Measurements from ENCODE around the gene TRAF3. TPM values are rescaled to one million over a fixed set of nuclear protein-coding genes. Genes with fewer than 3 reads are reported as not detected.
"Not testable (repeated sequence)": the region's sequence is repeated elsewhere in the genome, so short reads cannot be mapped to it uniquely, and the experiment has no call there.

TRAF3 gene
- total RNA-seq, 1 donor from 2014 or later = 5.7 TPM

GRCh38 chr14:102817942-102818940 lies 41.0 kb downstream of the TRAF3 start:
- no peak overlapping the region for H3K27ac ChIP-seq (ENCODE audit: low read depth, low read length)
- no peaks in the 10 kb centered on the region for H3K9me3 ChIP-seq (ENCODE audit: control insufficient read depth in 3 of 3, low read length in 3 of 3)
- no peaks in the 10 kb centered on the region for H3K36me3 ChIP-seq (ENCODE audit: control insufficient read depth in 3 of 3, insufficient read depth in 3 of 3, low read length in 3 of 3)
- H3K4me1 ChIP-seq (ENCODE audit: control insufficient read depth in 3 of 3, insufficient read depth in 3 of 3, low read length in 3 of 3) = peaks cover 0 to 3% (median 0%) of the 10 kb centered on the region in 3 donors
- no peak overlapping the region for H3K4me3 ChIP-seq (ENCODE audit: low read length in 3 of 3)
- no peaks in the 10 kb centered on the region for H3K27me3 ChIP-seq (ENCODE audit: control insufficient read depth in 3 of 3, insufficient read depth in 3 of 3, low read length in 3 of 3)
- no peak overlapping the region for H3K9ac ChIP-seq (ENCODE audit: low read depth in 1 of 3, low read length in 3 of 3)

- Histone ChIP-seq H3K4me1 (ENCODE audit: control insufficient read depth in 3 of 3, insufficient read depth in 3 of 3, low read length in 3 of 3) (peaks cover 0 to 3% (median 0%) of the 10 kb centered on the region in 3 donors), H3K4me3 (ENCODE audit: low read length in 3 of 3) (no peak overlapping the region), H3K9me3 (ENCODE audit: control insufficient read depth in 3 of 3, low read length in 3 of 3) (no peaks in the 10 kb centered on the region), H3K36me3 (ENCODE audit: control insufficient read depth in 3 of 3, insufficient read depth in 3 of 3, low read length in 3 of 3) (no peaks in the 10 kb centered on the region), H3K27me3 (ENCODE audit: control insufficient read depth in 3 of 3, insufficient read depth in 3 of 3, low read length in 3 of 3) (no peaks in the 10 kb centered on the region), H3K9ac (ENCODE audit: low read depth in 1 of 3, low read length in 3 of 3) (no peak overlapping the region), H3K27ac (ENCODE audit: low read depth, low read length) (no peak overlapping the region)
Measured at GRCh38 chr14:102819176-102819628, 42.0 kb downstream of the TRAF3 start.

GRCh38 chr14:102819747-102820330 lies 42.6 kb downstream of the TRAF3 start:
- Histone ChIP-seq H3K9ac (ENCODE audit: low read depth in 1 of 3, low read length in 3 of 3) (no peak overlapping the region), H3K9me3 (ENCODE audit: control insufficient read depth in 3 of 3, low read length in 3 of 3) (no peaks in the 10 kb centered on the region), H3K27me3 (ENCODE audit: control insufficient read depth in 3 of 3, insufficient read depth in 3 of 3, low read length in 3 of 3) (no peaks in the 10 kb centered on the region), H3K27ac (ENCODE audit: low read depth, low read length) (no peak overlapping the region), H3K4me1 (ENCODE audit: control insufficient read depth in 3 of 3, insufficient read depth in 3 of 3, low read length in 3 of 3) (peaks cover 3% of the 10 kb centered on the region in 3 donors), H3K36me3 (ENCODE audit: control insufficient read depth in 3 of 3, insufficient read depth in 3 of 3, low read length in 3 of 3) (no peaks in the 10 kb centered on the region), H3K4me3 (ENCODE audit: low read length in 3 of 3) (no peak overlapping the region)

- H3K9ac ChIP-seq (ENCODE audit: low read depth in 1 of 3, low read length in 3 of 3) = no peak overlapping the region
- H3K4me1 ChIP-seq (ENCODE audit: control insufficient read depth in 3 of 3, insufficient read depth in 3 of 3, low read length in 3 of 3) = peaks cover 7 to 10% (median 10%) of the 10 kb centered on the region in 3 donors
- no peak overlapping the region for H3K27ac ChIP-seq (ENCODE audit: low read depth, low read length)
- H3K4me3 ChIP-seq (ENCODE audit: low read length in 3 of 3) = no peak overlapping the region
- no peaks in the 10 kb centered on the region for H3K27me3 ChIP-seq (ENCODE audit: control insufficient read depth in 3 of 3, insufficient read depth in 3 of 3, low read length in 3 of 3)
- H3K36me3 ChIP-seq (ENCODE audit: control insufficient read depth in 3 of 3, insufficient read depth in 3 of 3, low read length in 3 of 3) = no peaks in the 10 kb centered on the region
- H3K9me3 ChIP-seq (ENCODE audit: control insufficient read depth in 3 of 3, low read length in 3 of 3) = no peaks in the 10 kb centered on the region
Measured at GRCh38 chr14:102821252-102821651, 44.0 kb downstream of the TRAF3 start.

- no peak overlapping the region for H3K9ac ChIP-seq (ENCODE audit: low read depth in 1 of 3, low read length in 3 of 3)
- H3K9me3 ChIP-seq (ENCODE audit: control insufficient read depth in 3 of 3, low read length in 3 of 3) = no peaks in the 10 kb centered on the region
- H3K27ac ChIP-seq (ENCODE audit: low read depth, low read length) = no peak overlapping the region
- H3K4me1 ChIP-seq (ENCODE audit: control insufficient read depth in 3 of 3, insufficient read depth in 3 of 3, low read length in 3 of 3) = peaks cover 7 to 10% (median 10%) of the 10 kb centered on the region in 3 donors
- no peaks in the 10 kb centered on the region for H3K36me3 ChIP-seq (ENCODE audit: control insufficient read depth in 3 of 3, insufficient read depth in 3 of 3, low read length in 3 of 3)
- no peak overlapping the region for H3K4me3 ChIP-seq (ENCODE audit: low read length in 3 of 3)
- H3K27me3 ChIP-seq (ENCODE audit: control insufficient read depth in 3 of 3, insufficient read depth in 3 of 3, low read length in 3 of 3) = no peaks in the 10 kb centered on the region
Measured at GRCh38 chr14:102822311-102822863, 45.1 kb downstream of the TRAF3 start.

GRCh38 chr14:102822887-102823286 lies 45.6 kb downstream of the TRAF3 start:
- not testable (repeated sequence) for H3K27me3 ChIP-seq (ENCODE audit: control insufficient read depth in 3 of 3, insufficient read depth in 3 of 3, low read length in 3 of 3)

GRCh38 chr14:102823546-102823945 lies 46.3 kb downstream of the TRAF3 start:
- no peaks in the 10 kb centered on the region for H3K27me3 ChIP-seq (ENCODE audit: control insufficient read depth in 3 of 3, insufficient read depth in 3 of 3, low read length in 3 of 3)
- H3K9ac ChIP-seq (ENCODE audit: low read depth in 1 of 3, low read length in 3 of 3) = no peak overlapping the region
- H3K27ac ChIP-seq (ENCODE audit: low read depth, low read length) = no peak overlapping the region
- no peaks in the 10 kb centered on the region for H3K9me3 ChIP-seq (ENCODE audit: control insufficient read depth in 3 of 3, low read length in 3 of 3)
- H3K4me3 ChIP-seq (ENCODE audit: low read length in 3 of 3) = no peak overlapping the region
- H3K36me3 ChIP-seq (ENCODE audit: control insufficient read depth in 3 of 3, insufficient read depth in 3 of 3, low read length in 3 of 3) = no peaks in the 10 kb centered on the region
- peaks cover 4 to 10% (median 10%) of the 10 kb centered on the region in 3 donors for H3K4me1 ChIP-seq (ENCODE audit: control insufficient read depth in 3 of 3, insufficient read depth in 3 of 3, low read length in 3 of 3)

More at GRCh38 chr14:102822887-102823286, 45.6 kb downstream of the TRAF3 start:
- not testable (repeated sequence) for H3K9me3 ChIP-seq (ENCODE audit: control insufficient read depth in 3 of 3, low read length in 3 of 3); H3K4me1 ChIP-seq (ENCODE audit: control insufficient read depth in 3 of 3, insufficient read depth in 3 of 3, low read length in 3 of 3); H3K27ac ChIP-seq (ENCODE audit: low read depth, low read length); H3K9ac ChIP-seq (ENCODE audit: low read depth in 1 of 3, low read length in 3 of 3); H3K36me3 ChIP-seq (ENCODE audit: control insufficient read depth in 3 of 3, insufficient read depth in 3 of 3, low read length in 3 of 3); H3K4me3 ChIP-seq (ENCODE audit: low read length in 3 of 3)

GRCh38 chr14:102824832-102825231 lies 47.6 kb downstream of the TRAF3 start:
- H3K4me1 ChIP-seq (ENCODE audit: control insufficient read depth in 3 of 3, insufficient read depth in 3 of 3, low read length in 3 of 3) = peaks cover 4 to 10% (median 10%) of the 10 kb centered on the region in 3 donors
- H3K9ac ChIP-seq (ENCODE audit: low read depth in 1 of 3, low read length in 3 of 3) = peak overlapping the region in 2 of 3 donors; percentile 7 to 63
- H3K4me3 ChIP-seq (ENCODE audit: low read length in 3 of 3) = peak overlapping the region in 2 of 3 donors; percentile 4 to 7
- no peaks in the 10 kb centered on the region for H3K27me3 ChIP-seq (ENCODE audit: control insufficient read depth in 3 of 3, insufficient read depth in 3 of 3, low read length in 3 of 3)
- H3K9me3 ChIP-seq (ENCODE audit: control insufficient read depth in 3 of 3, low read length in 3 of 3) = no peaks in the 10 kb centered on the region
- no peak overlapping the region for H3K27ac ChIP-seq (ENCODE audit: low read depth, low read length)
- H3K36me3 ChIP-seq (ENCODE audit: control insufficient read depth in 3 of 3, insufficient read depth in 3 of 3, low read length in 3 of 3) = no peaks in the 10 kb centered on the region

- H3K9ac ChIP-seq (ENCODE audit: low read depth in 1 of 3, low read length in 3 of 3) = peak overlapping the region in 1 of 3 donors; percentile 63
- no peaks in the 10 kb centered on the region for H3K9me3 ChIP-seq (ENCODE audit: control insufficient read depth in 3 of 3, low read length in 3 of 3)
- no peaks in the 10 kb centered on the region for H3K27me3 ChIP-seq (ENCODE audit: control insufficient read depth in 3 of 3, insufficient read depth in 3 of 3, low read length in 3 of 3)
- no peak overlapping the region for H3K27ac ChIP-seq (ENCODE audit: low read depth, low read length)
- H3K4me1 ChIP-seq (ENCODE audit: control insufficient read depth in 3 of 3, insufficient read depth in 3 of 3, low read length in 3 of 3) = peaks cover 4 to 10% (median 10%) of the 10 kb centered on the region in 3 donors
- H3K36me3 ChIP-seq (ENCODE audit: control insufficient read depth in 3 of 3, insufficient read depth in 3 of 3, low read length in 3 of 3) = no peaks in the 10 kb centered on the region
- no peak overlapping the region for H3K4me3 ChIP-seq (ENCODE audit: low read length in 3 of 3)
Measured at GRCh38 chr14:102825307-102826095, 48.3 kb downstream of the TRAF3 start.

Data from skeletal muscle tissue (tissue), 4 donors.